MCF 10A (cell line): ENCODE data around the gene THOC5. TPM values are rescaled to one million over a fixed set of nuclear protein-coding genes. Genes with fewer than 3 reads are reported as not detected.
A peak's percentile ranks its signal among the peaks of the same experiment; 100 is the strongest.

Experiments used
- BruUV-seq: library from RNA; stranded (reverse); fragments of 400-500 nt; replicated peaks from 2 replicates; lab custom pipeline; 2021; lab: Mats Ljungman, UMichigan
- CTCF ChIA-PET: fragments of 300-600 bp; sonication (Branson Sonifier 250); formaldehyde crosslinking; extraction: SDS; loops from one replicate; lab custom pipeline; 2021; ENCODE audit warnings: antibody characterized with exemption, inconsistent platforms; lab: Yijun Ruan, JAX
- POLR2A ChIA-PET: fragments of 300-600, 350-650 bp; sonication (Branson Sonifier 250); formaldehyde crosslinking; extraction: SDS; loops from one replicate; lab custom pipeline; 2020; ENCODE audit warnings: antibody characterized with exemption, inconsistent platforms; lab: Yijun Ruan, JAX
- DNase-seq: peaks from one replicate; pipeline ENCODE4 v3.0.0-alpha.2; 2018; ENCODE audit not compliant: unreplicated experiment
- H3K27ac Mint-ChIP-seq: one replicate; pipeline ENCODE4 v1.8.0; 2022; ENCODE audit warnings: mild to moderate bottlenecking, low read depth, mixed read lengths; ENCODE audit not compliant: unreplicated experiment
- H3K27me3 Mint-ChIP-seq: one replicate; pipeline ENCODE4 v1.8.0; 2022; ENCODE audit warnings: mixed read lengths; ENCODE audit not compliant: insufficient read depth, unreplicated experiment
- H3K36me3 Mint-ChIP-seq: one replicate; pipeline ENCODE4 v1.8.0; 2022; ENCODE audit warnings: mild to moderate bottlenecking, moderate library complexity, mixed read lengths; ENCODE audit not compliant: insufficient read depth, unreplicated experiment
- H3K4me1 Mint-ChIP-seq: one replicate; pipeline ENCODE4 v1.8.0; 2022; ENCODE audit warnings: mixed read lengths; ENCODE audit not compliant: insufficient read depth, unreplicated experiment
- H3K4me3 Mint-ChIP-seq: one replicate; pipeline ENCODE4 v1.8.0; 2022; ENCODE audit warnings: mild to moderate bottlenecking, moderate library complexity, mixed read lengths; ENCODE audit not compliant: unreplicated experiment
- H3K9me3 Mint-ChIP-seq: one replicate; pipeline ENCODE4 v1.8.0; 2022; ENCODE audit warnings: mixed read lengths; ENCODE audit not compliant: unreplicated experiment
- CTCF ChIP-seq: fragments of 200-600 bp; IDR thresholded peaks from one replicate; pipeline ENCODE4 v1.8.0; 2022; ENCODE audit warnings: antibody characterized with exemption, mild to moderate bottlenecking; ENCODE audit not compliant: unreplicated experiment
- intact Hi-C: fragments of 100-400 bp; cut with micrococcal nuclease; formaldehyde crosslinking; loops from 2 replicates; pipeline ENCODE4 v1.14.1; 2022
- total RNA-seq: library from RNA; stranded (reverse); gene quantifications from 2 replicates; pipeline ENCODE4 v1.2.3, GENCODE V29; 2022

Gene THOC5
- total RNA-seq, 1 experiment from 2014 or later, result 51.3 TPM

- TF ChIP-seq CTCF, result peak; percentile 26
- Mint-ChIP-seq H3K4me1 (no peaks in the 10 kb centered on the region), H3K4me3 (no peak overlapping the region), H3K9me3 (no peaks in the 10 kb centered on the region), H3K36me3 (peaks cover 75% of the 10 kb centered on the region), H3K27ac (no peak overlapping the region), H3K27me3 (no peaks in the 10 kb centered on the region)
- peak; percentile 26 for DNase-seq
- CTCF ChIA-PET, result interaction anchor here (0.7 to 2.3 kb wide), 9 partner anchors 14 to 134 kb away, joined by 3 to 15 read pairs (median 5); partner anchors contain the start of gene THOC5
- intact Hi-C loops, result loop anchor here (1.0 kb wide), 1 partner anchor 129 kb away; no protein-coding TSS in a partner anchor
- BruUV-seq, result no TSS peak
- POLR2A ChIA-PET, result interaction anchor here (1.4 kb wide), 1 partner anchor 29 kb away, joined by 5 read pairs; the partner anchor contains the start of gene THOC5
These were observed 28.9 kb downstream of the THOC5 start for GRCh38 chr22:29524442-29525191.

- H3K4me1 Mint-ChIP-seq, result no peaks in the 10 kb centered on the region
- ChIA-PET CTCF (interaction anchor here (0.7 to 2.3 kb wide), 8 partner anchors 13 to 133 kb away, joined by 3 to 15 read pairs (median 6); partner anchors contain the start of gene THOC5), POLR2A (no interaction called here)
These were observed 29.8 kb downstream of the THOC5 start for GRCh38 chr22:29523761-29524160.

GRCh38 chr22:29521526-29521925 lies 32.0 kb downstream of the THOC5 start:
- no TSS peak for BruUV-seq
- Mint-ChIP-seq H3K36me3 (peaks cover 76% of the 10 kb centered on the region), H3K27me3 (no peaks in the 10 kb centered on the region), H3K27ac (no peak overlapping the region), H3K4me3 (no peak overlapping the region), H3K4me1 (no peaks in the 10 kb centered on the region), H3K9me3 (no peaks in the 10 kb centered on the region)
- intact Hi-C loops, result no loop called here
- DNase-seq, result no peak
- CTCF ChIA-PET, result interaction anchor here (0.6 to 0.7 kb wide), 2 partner anchors 29 to 49 kb away, joined by 3 read pairs; no protein-coding TSS in a partner anchor
- POLR2A ChIA-PET, result no interaction called here
- TF ChIP-seq CTCF, result no peak

More at GRCh38 chr22:29523761-29524160, 29.8 kb downstream of the THOC5 start:
- no TSS peak for BruUV-seq
- no peak for TF ChIP-seq CTCF
- intact Hi-C loops, result loop anchor here (1.0 kb wide), 1 partner anchor 128 kb away; no protein-coding TSS in a partner anchor
- Mint-ChIP-seq H3K27ac (no peak overlapping the region), H3K9me3 (no peaks in the 10 kb centered on the region), H3K36me3 (peaks cover 74% of the 10 kb centered on the region), H3K27me3 (no peaks in the 10 kb centered on the region), H3K4me3 (no peak overlapping the region)
- DNase-seq, result no peak

GRCh38 chr22:29520851-29521250 lies 32.7 kb downstream of the THOC5 start:
- DNase-seq, result no peak
- H3K27me3 Mint-ChIP-seq, result no peaks in the 10 kb centered on the region
- intact Hi-C loops, result no loop called here
- ChIA-PET POLR2A (no interaction called here), CTCF (interaction anchor here (0.6 to 1.0 kb wide), 4 partner anchors 10 to 255 kb away, joined by 3 read pairs; no protein-coding TSS in a partner anchor)
- TF ChIP-seq CTCF, result no peak
- no peak overlapping the region for H3K27ac Mint-ChIP-seq
- no peaks in the 10 kb centered on the region for H3K4me1 Mint-ChIP-seq
- H3K4me3 Mint-ChIP-seq, result no peak overlapping the region
- peaks cover 76% of the 10 kb centered on the region for H3K36me3 Mint-ChIP-seq
- BruUV-seq, result no TSS peak
- no peaks in the 10 kb centered on the region for H3K9me3 Mint-ChIP-seq
